Amniotic stem cell (primary cell): ENCODE measurements around the gene TXNDC12.

Experiments
- DNase-seq: peaks from one replicate; lab custom pipeline; 2025; lab: John Stamatoyannopoulos, UW

Gene TXNDC12

GRCh38 chr1:51997974-51998382 is 57.0 kb downstream of the TXNDC12 start:
- DNase-seq: no peak

DNA sequence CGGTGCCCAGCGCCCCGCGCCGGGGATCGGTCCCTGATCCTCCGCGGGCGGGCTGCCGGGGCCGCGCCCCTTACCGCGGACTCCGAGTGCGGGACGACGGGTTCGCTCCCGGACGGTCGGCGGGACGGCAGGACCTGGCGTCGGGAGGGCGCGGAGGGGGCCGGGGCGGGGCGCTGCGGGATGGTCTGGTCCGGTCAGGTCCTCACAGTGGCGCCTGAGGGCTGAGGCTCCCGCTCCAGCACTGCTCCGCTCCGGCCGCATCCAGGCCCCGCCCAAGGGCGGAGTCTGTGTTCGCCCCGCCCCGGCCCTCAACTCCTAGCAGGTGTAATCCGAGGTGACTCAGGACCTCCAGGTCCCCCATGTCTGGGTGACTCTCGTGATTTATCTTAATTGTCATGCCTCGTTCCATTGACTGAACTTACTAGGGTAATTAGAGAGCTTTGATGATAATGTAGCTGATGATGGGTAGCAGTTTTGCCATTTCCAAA is 64.5 kb downstream of the TXNDC12 start, which contains the start of gene RAB3B:
Gene RAB3B (minus strand): TSS at position 223 of the 488 bp plus-strand sequence. CDS start 13,583 bp downstream, outside the sequence.
- DNase-seq: peak; percentile 25

GRCh38 chr1:51989582-51990477 is 65.2 kb downstream of the TXNDC12 start:
- DNase-seq: no peak

DNA sequence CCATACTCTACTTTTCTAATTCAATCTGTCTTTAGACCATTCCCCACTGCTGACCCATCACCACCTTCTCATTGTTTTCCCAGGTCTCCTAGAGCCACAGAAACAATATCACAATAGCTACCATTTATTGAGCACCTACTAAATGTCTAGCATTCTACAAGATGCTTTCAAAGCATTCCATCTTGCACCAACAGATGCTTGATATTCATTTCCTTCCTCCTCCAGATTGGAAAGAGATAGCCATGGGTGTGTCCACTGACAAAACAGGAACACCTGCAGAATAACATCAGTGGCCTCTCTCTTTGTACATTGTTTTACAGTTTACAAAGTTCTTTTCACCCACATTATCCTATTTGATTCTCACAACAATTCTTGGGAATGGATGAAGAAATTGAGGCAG is 66.7 kb downstream of the TXNDC12 start:
- DNase-seq: no peak

DNA sequence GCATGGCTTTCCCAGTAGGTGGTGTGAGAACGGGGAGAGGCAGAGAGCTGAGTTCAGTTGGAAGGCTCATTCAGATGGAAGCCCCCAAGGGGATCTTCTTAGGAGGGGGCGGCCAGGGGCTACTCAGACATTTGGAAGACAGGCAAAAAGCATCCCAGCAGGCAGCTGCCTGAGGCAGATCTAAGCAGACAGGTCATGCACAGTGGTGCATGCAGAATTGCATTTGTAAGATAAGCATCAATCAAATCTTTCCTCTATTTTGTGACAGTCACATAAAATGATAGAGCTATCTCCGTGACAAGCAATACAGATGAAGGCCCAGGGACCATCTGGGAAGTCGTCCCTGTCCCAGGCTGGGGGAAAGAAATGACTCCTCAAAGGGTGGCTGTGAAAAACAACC is 68.3 kb downstream of the TXNDC12 start:
- no peak for DNase-seq

GRCh38 chr1:51982161-51982560 is 72.8 kb downstream of the TXNDC12 start:
- no peak for DNase-seq

DNA sequence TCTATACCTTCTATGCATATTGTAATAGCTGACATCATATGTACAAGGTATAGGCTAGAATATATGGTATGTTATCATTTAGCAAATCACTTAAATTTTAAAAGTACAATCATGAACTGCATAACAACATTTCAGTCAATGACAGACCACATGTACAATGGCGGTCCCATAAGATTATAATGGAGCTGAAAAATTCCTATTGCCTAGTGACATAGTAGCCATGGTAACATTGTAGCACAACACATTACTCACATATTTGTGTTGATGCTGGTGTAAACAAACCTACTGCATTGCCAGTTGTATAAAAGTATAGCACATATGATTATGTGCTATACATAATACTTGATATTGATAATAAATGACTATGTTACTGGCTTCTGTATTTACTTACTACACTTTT is 73.4 kb downstream of the TXNDC12 start:
- no peak for DNase-seq

GRCh38 chr1:51978099-51978498 is 76.9 kb downstream of the TXNDC12 start:
- DNase-seq: no peak

GRCh38 chr1:51976846-51977602 is 78.0 kb downstream of the TXNDC12 start:
- no peak for DNase-seq

- no peak for DNase-seq
Observed at GRCh38 chr1:51973587-51974474, 81.2 kb downstream of the TXNDC12 start.
